ENCODE results near the gene FLT3.
"Not testable (repeated sequence)": the region's sequence is repeated elsewhere in the genome, so short reads cannot be mapped to it uniquely, and the experiment has no call there.

Gene FLT3

DNA sequence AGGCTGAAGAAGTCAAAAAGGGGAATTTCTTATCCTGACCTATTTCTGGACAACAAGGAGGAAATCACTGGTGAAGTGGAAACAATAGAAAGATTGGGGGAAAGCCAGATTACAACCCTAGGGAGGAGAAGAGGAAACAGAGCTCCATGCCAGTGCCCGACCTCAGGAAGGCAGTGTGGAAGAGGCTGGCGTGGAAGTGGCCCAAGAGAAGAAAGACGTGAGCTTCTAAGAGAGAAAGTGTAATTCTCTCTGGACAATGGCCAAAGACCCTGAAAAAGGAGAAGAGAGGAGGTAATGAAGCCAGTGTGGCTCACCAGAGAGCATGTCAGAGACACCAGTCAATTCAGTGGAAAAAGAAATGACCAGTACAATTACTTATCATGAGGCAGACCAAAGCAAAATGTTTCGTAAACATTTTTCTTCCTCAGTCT is 59.3 kb downstream of the FLT3 start:
- H3K9me3 ChIP-seq (ENCODE audit: control insufficient read depth in 1 of 2, low read length in 2 of 2): no peaks in the 10 kb centered on the region
- H3K36me3 ChIP-seq (ENCODE audit: control insufficient read depth in 1 of 2, insufficient read depth in 2 of 2, low read length in 2 of 2): no peaks in the 10 kb centered on the region
- H3K27me3 ChIP-seq (ENCODE audit: low read depth, low read length): no peaks in the 10 kb centered on the region
- no peaks in the 10 kb centered on the region for H3K4me1 ChIP-seq (ENCODE audit: control insufficient read depth in 1 of 2, insufficient read depth in 2 of 2, low read length in 2 of 2)
- no peak overlapping the region for H3K27ac ChIP-seq (ENCODE audit: low read length)
- no peak overlapping the region for H3K4me3 ChIP-seq (ENCODE audit: low read depth in 1 of 2, low read length in 2 of 2)

DNA sequence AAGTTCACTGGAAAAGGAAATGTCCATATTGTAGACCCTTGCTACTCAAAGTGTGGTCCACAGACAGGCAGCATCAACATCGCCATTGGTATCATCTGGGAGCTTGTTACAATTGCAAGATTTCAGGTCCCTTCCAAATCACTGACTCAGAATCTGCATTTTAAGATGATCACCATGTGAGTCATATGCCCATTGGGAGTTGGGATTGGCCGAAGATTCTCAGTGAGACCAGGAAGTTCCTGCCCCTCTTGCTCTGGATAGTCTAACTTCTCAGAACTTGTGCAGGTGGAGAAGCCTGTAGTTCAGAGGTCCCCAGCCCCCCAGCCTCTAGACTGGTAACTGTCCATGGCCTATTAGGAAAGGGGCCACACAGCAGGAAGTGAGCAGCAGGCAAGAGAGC is 63.0 kb downstream of the FLT3 start:
- Histone ChIP-seq H3K4me1 (ENCODE audit: control insufficient read depth in 1 of 2, insufficient read depth in 2 of 2, low read length in 2 of 2) (no peaks in the 10 kb centered on the region), H3K27ac (ENCODE audit: low read length) (no peak overlapping the region), H3K27me3 (ENCODE audit: low read depth, low read length) (no peaks in the 10 kb centered on the region), H3K4me3 (ENCODE audit: low read depth in 1 of 2, low read length in 2 of 2) (no peak overlapping the region), H3K9me3 (ENCODE audit: control insufficient read depth in 1 of 2, low read length in 2 of 2) (no peaks in the 10 kb centered on the region), H3K36me3 (ENCODE audit: control insufficient read depth in 1 of 2, insufficient read depth in 2 of 2, low read length in 2 of 2) (no peaks in the 10 kb centered on the region)

DNA sequence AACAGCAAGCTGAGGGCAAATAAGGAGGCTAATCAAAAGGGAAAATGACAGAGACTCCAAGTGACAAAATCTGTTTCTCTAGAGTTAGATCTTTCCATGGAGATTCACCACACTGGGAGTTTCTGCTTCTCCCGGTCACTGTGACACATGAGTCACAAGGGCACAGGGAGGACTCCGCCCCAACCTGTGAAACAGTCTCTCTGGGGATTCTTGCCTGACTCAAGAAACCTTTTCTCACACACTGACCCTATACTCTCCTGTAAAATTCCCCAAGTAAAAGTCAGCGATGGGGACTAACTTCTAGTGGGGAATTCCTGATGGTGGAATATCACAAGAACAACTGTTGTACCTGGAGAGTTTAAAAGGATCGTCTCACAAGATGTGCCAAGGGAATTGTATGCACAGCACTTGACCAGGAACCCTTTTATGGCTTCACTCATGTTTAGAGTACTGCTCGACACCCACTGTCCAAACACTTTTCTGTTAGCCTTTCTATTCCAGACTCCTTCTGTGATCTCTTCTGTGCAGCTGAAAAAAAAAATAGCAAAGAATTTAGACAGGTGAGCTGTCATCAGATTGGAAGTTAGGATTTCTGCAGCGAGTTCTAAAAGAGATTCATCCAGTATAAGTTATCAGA is 65.1 kb downstream of the FLT3 start:
- no peaks in the 10 kb centered on the region for H3K36me3 ChIP-seq (ENCODE audit: control insufficient read depth in 1 of 2, insufficient read depth in 2 of 2, low read length in 2 of 2)
- no peaks in the 10 kb centered on the region for H3K27me3 ChIP-seq (ENCODE audit: low read depth, low read length)
- H3K4me3 ChIP-seq (ENCODE audit: low read depth in 1 of 2, low read length in 2 of 2): no peak overlapping the region
- no peaks in the 10 kb centered on the region for H3K9me3 ChIP-seq (ENCODE audit: control insufficient read depth in 1 of 2, low read length in 2 of 2)
- no peak overlapping the region for H3K27ac ChIP-seq (ENCODE audit: low read length)
- H3K4me1 ChIP-seq (ENCODE audit: control insufficient read depth in 1 of 2, insufficient read depth in 2 of 2, low read length in 2 of 2): no peaks in the 10 kb centered on the region

DNA sequence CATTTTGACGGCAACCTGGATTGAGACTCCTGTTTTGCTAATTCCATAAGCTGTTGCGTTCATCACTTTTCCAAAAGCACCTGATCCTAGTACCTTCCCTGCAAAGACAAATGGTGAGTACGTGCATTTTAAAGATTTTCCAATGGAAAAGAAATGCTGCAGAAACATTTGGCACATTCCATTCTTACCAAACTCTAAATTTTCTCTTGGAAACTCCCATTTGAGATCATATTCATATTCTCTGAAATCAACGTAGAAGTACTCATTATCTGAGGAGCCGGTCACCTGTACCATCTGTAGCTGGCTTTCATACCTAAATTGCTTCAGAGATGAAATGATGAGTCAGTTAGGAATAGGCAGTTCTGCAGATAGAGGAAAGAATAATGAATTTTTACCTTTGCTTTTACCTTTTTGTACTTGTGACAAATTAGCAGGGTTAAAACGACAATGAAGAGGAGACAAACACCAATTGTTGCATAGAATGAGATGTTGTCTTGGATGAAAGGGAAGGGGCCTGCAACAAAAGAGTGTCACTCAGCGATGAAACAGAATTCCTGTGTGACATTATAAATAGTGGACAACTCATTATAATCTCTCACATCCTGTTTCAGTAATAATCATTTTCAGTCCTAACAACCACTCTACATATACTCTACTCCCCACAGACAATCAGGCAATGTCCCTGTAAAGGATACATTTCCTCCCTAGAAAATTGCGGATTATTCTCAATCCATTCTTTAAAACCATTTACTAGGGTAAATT is 66.3 kb downstream of the FLT3 start:
- Histone ChIP-seq H3K4me3 (ENCODE audit: low read depth in 1 of 2, low read length in 2 of 2) (no peak overlapping the region), H3K27ac (ENCODE audit: low read length) (no peak overlapping the region), H3K36me3 (ENCODE audit: control insufficient read depth in 1 of 2, insufficient read depth in 2 of 2, low read length in 2 of 2) (no peaks in the 10 kb centered on the region), H3K27me3 (ENCODE audit: low read depth, low read length) (no peaks in the 10 kb centered on the region), H3K4me1 (ENCODE audit: control insufficient read depth in 1 of 2, insufficient read depth in 2 of 2, low read length in 2 of 2) (no peaks in the 10 kb centered on the region), H3K9me3 (ENCODE audit: control insufficient read depth in 1 of 2, low read length in 2 of 2) (no peaks in the 10 kb centered on the region)

DNA sequence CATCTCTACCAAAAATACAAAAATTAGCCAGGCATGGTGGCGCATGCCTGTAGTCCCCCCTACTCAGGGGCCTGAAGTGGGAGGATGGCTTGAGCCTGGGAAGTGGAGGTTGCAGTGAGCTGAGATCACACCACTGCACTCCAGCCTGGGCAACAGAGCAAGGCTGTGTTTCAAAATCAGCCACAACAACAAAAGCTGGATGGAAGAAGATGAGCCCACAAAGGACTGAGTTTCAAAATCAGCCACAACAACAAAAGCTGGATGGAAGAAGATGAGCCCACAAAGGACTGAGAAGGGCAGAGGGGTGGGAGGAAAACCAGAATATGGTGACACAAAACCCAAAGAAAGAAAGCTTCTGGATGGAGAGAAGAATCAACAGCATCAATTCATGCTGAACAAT is 67.9 kb downstream of the FLT3 start:
- not testable (repeated sequence) for H3K4me1 ChIP-seq (ENCODE audit: control insufficient read depth in 1 of 2, insufficient read depth in 2 of 2, low read length in 2 of 2); H3K27ac ChIP-seq (ENCODE audit: low read length); H3K36me3 ChIP-seq (ENCODE audit: control insufficient read depth in 1 of 2, insufficient read depth in 2 of 2, low read length in 2 of 2); H3K9me3 ChIP-seq (ENCODE audit: control insufficient read depth in 1 of 2, low read length in 2 of 2); H3K27me3 ChIP-seq (ENCODE audit: low read depth, low read length); H3K4me3 ChIP-seq (ENCODE audit: low read depth in 1 of 2, low read length in 2 of 2)

DNA sequence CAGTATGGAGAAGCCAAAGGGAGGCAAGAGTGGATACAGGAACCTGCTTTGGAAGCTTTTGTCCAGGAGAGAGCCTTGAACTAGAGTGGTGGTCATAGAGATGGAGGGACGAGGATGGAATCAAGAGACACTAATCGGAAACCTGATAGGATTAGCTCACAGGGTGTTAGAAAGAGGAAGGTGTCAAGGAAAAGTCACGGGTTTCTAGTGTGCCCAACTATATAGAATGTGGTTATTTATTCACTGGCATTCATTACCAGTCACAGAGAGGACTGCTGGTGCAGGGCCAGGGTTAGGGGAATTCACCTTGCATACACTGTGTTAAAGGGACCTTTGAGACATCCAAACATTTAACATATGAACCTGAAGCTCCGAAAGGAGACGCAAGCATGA is 68.5 kb downstream of the FLT3 start:
- Histone ChIP-seq H3K36me3 (ENCODE audit: control insufficient read depth in 1 of 2, insufficient read depth in 2 of 2, low read length in 2 of 2) (no peaks in the 10 kb centered on the region), H3K4me3 (ENCODE audit: low read depth in 1 of 2, low read length in 2 of 2) (no peak overlapping the region), H3K4me1 (ENCODE audit: control insufficient read depth in 1 of 2, insufficient read depth in 2 of 2, low read length in 2 of 2) (no peaks in the 10 kb centered on the region), H3K27ac (ENCODE audit: low read length) (no peak overlapping the region), H3K9me3 (ENCODE audit: control insufficient read depth in 1 of 2, low read length in 2 of 2) (no peaks in the 10 kb centered on the region), H3K27me3 (ENCODE audit: low read depth, low read length) (no peaks in the 10 kb centered on the region)

DNA sequence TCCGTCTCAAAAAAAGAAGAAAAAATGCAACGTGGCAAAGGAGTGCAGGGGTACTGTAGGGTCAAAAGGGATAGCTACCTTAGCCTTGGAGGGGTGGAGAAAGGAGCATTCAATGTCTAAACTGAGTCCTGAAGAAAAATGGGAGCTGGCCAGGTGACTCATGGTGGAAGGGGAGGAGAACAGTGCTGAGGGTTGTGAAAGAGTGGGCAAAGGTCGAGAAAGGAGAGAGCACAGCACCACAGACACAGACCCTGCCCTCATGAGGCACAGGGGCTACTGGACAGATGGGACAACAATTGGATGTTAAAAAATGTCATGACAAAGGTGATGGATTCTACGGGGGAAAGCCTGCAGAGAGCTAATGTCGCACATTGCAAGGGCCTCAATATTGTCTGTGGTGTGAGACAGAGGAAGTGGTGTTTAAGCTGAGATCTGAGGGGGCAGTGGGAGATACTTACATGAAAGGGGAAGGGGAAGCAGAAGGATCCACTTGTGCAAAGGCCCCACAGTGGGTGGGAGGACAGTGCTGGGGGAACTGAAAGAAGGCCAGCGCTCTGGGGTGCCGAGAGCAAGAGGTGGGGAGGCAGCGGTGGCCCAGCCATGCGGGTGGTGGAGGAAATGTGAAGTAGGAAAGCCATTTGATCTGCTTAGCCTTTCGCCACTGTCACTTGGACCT is 69.0 kb downstream of the FLT3 start:
- Histone ChIP-seq H3K4me1 (ENCODE audit: control insufficient read depth in 1 of 2, insufficient read depth in 2 of 2, low read length in 2 of 2) (no peaks in the 10 kb centered on the region), H3K9me3 (ENCODE audit: control insufficient read depth in 1 of 2, low read length in 2 of 2) (no peaks in the 10 kb centered on the region), H3K27ac (ENCODE audit: low read length) (no peak overlapping the region), H3K27me3 (ENCODE audit: low read depth, low read length) (no peaks in the 10 kb centered on the region), H3K36me3 (ENCODE audit: control insufficient read depth in 1 of 2, insufficient read depth in 2 of 2, low read length in 2 of 2) (no peaks in the 10 kb centered on the region), H3K4me3 (ENCODE audit: low read depth in 1 of 2, low read length in 2 of 2) (no peak overlapping the region)

DNA sequence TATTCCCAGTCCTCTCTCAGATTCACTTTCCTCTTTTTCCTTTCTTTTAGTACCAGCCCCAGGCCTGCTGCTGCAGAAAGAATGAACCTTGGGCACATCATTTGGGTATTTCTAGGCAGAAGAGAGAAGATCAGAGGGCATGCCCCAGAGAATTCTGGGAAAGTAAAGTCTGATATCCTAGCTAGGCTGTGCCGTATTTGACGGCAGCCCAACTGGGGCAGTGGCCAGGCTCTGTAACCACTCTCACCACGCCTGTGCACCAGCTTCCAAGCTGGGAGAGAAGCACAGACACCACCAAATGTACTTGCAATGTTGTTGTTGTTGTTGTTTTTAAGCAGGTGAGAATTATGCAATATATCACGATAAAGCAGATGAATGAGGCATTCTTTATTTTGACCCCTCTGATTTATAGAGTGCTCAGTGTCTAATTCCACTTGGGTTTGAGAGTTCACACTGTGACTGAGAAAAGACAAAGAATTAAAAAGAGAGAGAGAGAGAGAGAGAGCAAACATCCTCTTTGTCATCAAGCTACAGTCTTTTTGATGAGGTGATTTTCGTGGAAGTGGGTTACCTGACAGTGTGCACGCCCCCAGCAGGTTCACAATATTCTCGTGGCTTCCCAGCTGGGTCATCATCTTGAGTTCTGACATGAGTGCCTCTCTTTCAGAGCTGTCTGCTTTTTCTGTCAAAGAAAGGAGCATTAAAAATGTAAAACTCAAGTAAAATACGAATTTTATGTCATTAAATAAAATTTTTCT is 72.6 kb downstream of the FLT3 start:
- Histone ChIP-seq H3K27me3 (ENCODE audit: low read depth, low read length) (no peaks in the 10 kb centered on the region), H3K4me3 (ENCODE audit: low read depth in 1 of 2, low read length in 2 of 2) (no peak overlapping the region), H3K9me3 (ENCODE audit: control insufficient read depth in 1 of 2, low read length in 2 of 2) (no peaks in the 10 kb centered on the region), H3K4me1 (ENCODE audit: control insufficient read depth in 1 of 2, insufficient read depth in 2 of 2, low read length in 2 of 2) (no peaks in the 10 kb centered on the region), H3K36me3 (ENCODE audit: control insufficient read depth in 1 of 2, insufficient read depth in 2 of 2, low read length in 2 of 2) (no peaks in the 10 kb centered on the region), H3K27ac (ENCODE audit: low read length) (no peak overlapping the region)

DNA sequence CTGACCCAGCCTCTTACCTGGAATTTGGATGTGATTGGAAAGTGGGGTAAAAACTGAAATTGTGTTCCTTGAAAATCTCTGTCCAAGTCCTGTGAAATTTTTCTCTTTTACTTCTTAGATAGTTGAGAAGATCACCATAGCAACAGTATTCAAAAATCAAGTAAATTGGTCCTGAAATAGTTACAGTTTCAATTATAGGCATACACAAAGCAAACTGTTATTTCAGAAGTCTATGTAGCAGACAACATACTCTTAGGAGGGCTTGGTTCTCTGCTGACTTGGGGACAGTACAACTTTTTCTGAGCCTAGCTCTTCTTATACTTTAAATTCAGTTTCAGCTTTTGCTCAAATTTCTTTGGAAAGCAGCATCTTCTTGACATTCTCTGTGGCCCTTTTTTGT is 73.3 kb downstream of the FLT3 start:
- Histone ChIP-seq H3K27ac (ENCODE audit: low read length) (no peak overlapping the region), H3K36me3 (ENCODE audit: control insufficient read depth in 1 of 2, insufficient read depth in 2 of 2, low read length in 2 of 2) (no peaks in the 10 kb centered on the region), H3K4me3 (ENCODE audit: low read depth in 1 of 2, low read length in 2 of 2) (no peak overlapping the region), H3K4me1 (ENCODE audit: control insufficient read depth in 1 of 2, insufficient read depth in 2 of 2, low read length in 2 of 2) (no peaks in the 10 kb centered on the region), H3K27me3 (ENCODE audit: low read depth, low read length) (no peaks in the 10 kb centered on the region), H3K9me3 (ENCODE audit: control insufficient read depth in 1 of 2, low read length in 2 of 2) (no peaks in the 10 kb centered on the region)

DNA sequence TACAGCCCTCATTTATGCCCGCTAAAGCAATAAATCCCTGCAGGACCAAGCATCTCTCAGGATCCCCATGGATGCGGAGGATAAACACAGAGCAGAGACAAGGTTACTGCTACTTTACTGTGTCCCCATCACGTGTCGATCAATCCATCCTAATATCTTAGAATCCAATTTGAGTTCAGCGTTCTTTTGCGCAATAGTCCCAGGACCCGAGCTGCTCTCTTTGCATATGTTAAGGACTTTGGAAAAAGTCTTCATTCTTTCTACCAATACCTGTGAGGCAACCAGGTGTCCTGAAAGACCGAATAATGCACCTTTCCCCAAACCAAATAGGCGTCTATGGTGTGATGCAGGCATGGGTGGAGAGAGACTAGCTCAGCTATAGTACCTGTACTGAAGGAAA is 73.9 kb downstream of the FLT3 start:
- Histone ChIP-seq H3K4me1 (ENCODE audit: control insufficient read depth in 1 of 2, insufficient read depth in 2 of 2, low read length in 2 of 2) (no peaks in the 10 kb centered on the region), H3K4me3 (ENCODE audit: low read depth in 1 of 2, low read length in 2 of 2) (no peak overlapping the region), H3K27ac (ENCODE audit: low read length) (no peak overlapping the region), H3K9me3 (ENCODE audit: control insufficient read depth in 1 of 2, low read length in 2 of 2) (no peaks in the 10 kb centered on the region), H3K36me3 (ENCODE audit: control insufficient read depth in 1 of 2, insufficient read depth in 2 of 2, low read length in 2 of 2) (no peaks in the 10 kb centered on the region), H3K27me3 (ENCODE audit: low read depth, low read length) (no peaks in the 10 kb centered on the region)

DNA sequence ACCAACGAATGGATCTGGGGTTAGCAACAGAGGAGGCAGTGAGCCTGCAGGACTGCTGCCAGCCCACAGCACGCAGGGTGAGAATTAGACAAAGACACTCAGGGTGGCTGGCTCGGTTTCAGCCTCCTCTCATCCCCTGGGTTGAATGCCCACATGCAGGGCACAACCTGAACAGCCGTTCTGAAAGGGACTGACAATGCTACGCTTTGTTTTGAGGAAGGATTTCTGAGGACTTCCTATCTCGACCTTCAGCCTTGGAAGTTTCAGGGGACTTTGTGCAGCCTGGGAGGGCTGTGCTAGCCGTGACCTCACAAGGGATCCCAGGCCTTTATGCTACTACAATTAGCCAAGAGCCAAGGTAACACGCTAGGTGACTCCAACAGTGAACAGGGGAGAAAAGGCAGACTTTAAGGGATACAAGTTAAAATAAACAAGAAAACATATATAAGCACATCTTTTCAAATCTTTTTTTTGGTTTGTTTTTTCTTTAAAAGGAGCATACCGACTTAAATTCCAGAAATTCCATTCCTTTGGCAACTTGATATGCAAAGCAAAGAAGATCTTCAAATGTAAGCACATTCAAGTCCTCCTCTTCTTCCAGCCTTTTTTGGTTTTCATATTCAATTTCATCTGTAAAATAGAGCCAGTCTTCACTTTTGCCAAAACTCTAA is 77.4 kb downstream of the FLT3 start:
- Histone ChIP-seq H3K4me3 (ENCODE audit: low read depth in 1 of 2, low read length in 2 of 2) (no peak overlapping the region), H3K27ac (ENCODE audit: low read length) (no peak overlapping the region), H3K36me3 (ENCODE audit: control insufficient read depth in 1 of 2, insufficient read depth in 2 of 2, low read length in 2 of 2) (no peaks in the 10 kb centered on the region), H3K27me3 (ENCODE audit: low read depth, low read length) (no peaks in the 10 kb centered on the region), H3K9me3 (ENCODE audit: control insufficient read depth in 1 of 2, low read length in 2 of 2) (no peaks in the 10 kb centered on the region), H3K4me1 (ENCODE audit: control insufficient read depth in 1 of 2, insufficient read depth in 2 of 2, low read length in 2 of 2) (no peaks in the 10 kb centered on the region)

All from muscle layer of duodenum (tissue), 2 donors.